Heart left ventricle (tissue), 16 donors: ENCODE results near the gene STEAP1. TPM values are rescaled to one million over a fixed set of nuclear protein-coding genes. Genes with fewer than 3 reads are reported as not detected.

Source experiments
- ATAC-seq, 4 donors: fragments of 200-7000 bp; cut with Tn5 transposase; one replicate each; pipeline ENCODE4 v1.9.1; 2020 to 2022; ENCODE audit warnings: moderate library complexity in 4 of 4, mild to moderate bottlenecking in 3 of 4, moderate number of reproducible peaks in 1 of 4
- DNase-seq, 5 donors: peaks; one replicate each; pipeline ENCODE4 v3.0.0-alpha.2; 2020
- H3K27ac ChIP-seq, 12 donors: fragments of 200-600 bp; sonication (generic) in 4 of 12; one replicate each; pipeline versions ENCODE4 v1.5.0 to v1.8.0; 2016 to 2022; ENCODE audit warnings: mild to moderate bottlenecking in 2 of 12
- H3K27me3 ChIP-seq, 9 donors: fragments of 200-600 bp; sonication (generic) in 2 of 9; one replicate each; pipeline versions ENCODE4 v1.5.1 to v1.8.0; 2016 to 2022; ENCODE audit warnings: mild to moderate bottlenecking in 3 of 9
- H3K36me3 ChIP-seq, 9 donors: fragments of 200-600 bp; sonication (generic) in 2 of 9; one replicate each; pipeline versions ENCODE4 v1.5.0 to v1.8.0; 2018 to 2022; ENCODE audit warnings: mild to moderate bottlenecking in 2 of 9
- H3K4me1 ChIP-seq, 12 donors: fragments of 200-600 bp; sonication (generic) in 4 of 12; one replicate each; pipeline versions ENCODE4 v1.5.0 to v1.8.0; 2016 to 2022; ENCODE audit warnings: mild to moderate bottlenecking in 3 of 12
- H3K4me3 ChIP-seq, 12 donors: fragments of 200-600 bp; sonication (generic) in 4 of 12; one replicate each; pipeline versions ENCODE4 v1.5.0 to v1.8.0; 2017 to 2022; ENCODE audit warnings: mild to moderate bottlenecking in 9 of 12, moderate library complexity in 4 of 12
- H3K9me3 ChIP-seq, 12 donors: fragments of 200-600 bp; sonication (generic) in 4 of 12; one replicate each; pipeline versions ENCODE4 v1.5.0 to v1.8.0; 2016 to 2022; ENCODE audit warnings: mild to moderate bottlenecking in 1 of 12
- POLR2A ChIP-seq, 2 donors: fragments of 450-650 bp; IDR thresholded peaks; one replicate each; pipeline ENCODE4 v1.6.1; 2017; ENCODE audit warnings: antibody characterized with exemption in 2 of 2, mild to moderate bottlenecking in 2 of 2, moderate library complexity in 2 of 2
- WGBS, 4 donors: extraction: QIAGEN DNeasy Blood & Tissue Kit in 2 of 4; methylation state at CpG; one replicate each; pipeline versions ENCODE4 v1.1.5 to v1.1.7; 2013 to 2018; 5-methylcytosine and 5-hydroxymethylcytosine counted together
- intact Hi-C, 10 donors: fragments of 100-400 bp; cut with DNase I; formaldehyde crosslinking; loops; one replicate each; pipeline versions ENCODE4 v1.11.1 to v1.14.2; 2022
- polyA plus RNA-seq, 2 donors: library from polyadenylated mRNA; stranded (reverse); fragments of 200-250 nt; gene quantifications; one replicate each; pipeline ENCODE4 v1.2.3, GENCODE V29; 2013
- total RNA-seq, 9 donors: library from RNA; depleted of rRNA in 2 of 9; stranded (reverse); fragments of >200 nt in 2 of 9; fragmentation: NEBNext Ultra II Directional in 3 of 9; extraction: Animal tissue kit (Norgen Biotek cat#: 25700) in 3 of 9; gene quantifications; one replicate each; pipeline versions ENCODE4 v1.1.0 to v1.2.4, GENCODE V29; 2016 to 2023
- TF ChIP-seq, protein P1 (sequence below), 12 donors: fragments of 200-600 bp; sonication (generic) in 4 of 12; IDR thresholded peaks; one replicate each; pipeline versions ENCODE4 v1.5.0 to v1.8.0; 2018 to 2022; ENCODE audit warnings: antibody characterized with exemption in 12 of 12, mild to moderate bottlenecking in 5 of 12
- donor health status: ischemic (EF 13 %, LVEDD 7.1; RV severe dilation, severe dysfunction).
- donor health status: healthy with polysubstance abuse.
- donor health status: DM: no; HTN: yes; CAD: no.
- donor health status: DM: no; HTN: no; CAD: no.
- donor health status: ischemic (EF 25% LVEDD 6.9; RV normal size, moderate dysfunction).
- donor health status: ischemic (EF 25% LVEDD 5.7; RV mildly dilated, moderate dysfunction).
- donor health status: healthy.
- donor health status: DM: yes; HTN: yes; CAD: no.
- donor health status: ischemic (EF 35%, LVEDD 5.7; RV mildly dilated, moderate dysfunction).
- donor health status: nonischemic (EF 11% LVEDD 7.7; RV severe dilation, severe dysfunction).
- donor health status: DM: yes; HTN: yes; CAD: no.
- donor health status: PGD.
- donor health status: ischemic (EF 29% LVEDD 5.4; RV normal size, mild dysfunction).
- donor health status: nonischemic (EF 23%, LVEDD 6.1; RV moderate dilation, normal function).

The STEAP1 gene
- total and polyA plus RNA-seq, 11 donors = 0.34 to 8.3 (median 0.82) TPM

DNA sequence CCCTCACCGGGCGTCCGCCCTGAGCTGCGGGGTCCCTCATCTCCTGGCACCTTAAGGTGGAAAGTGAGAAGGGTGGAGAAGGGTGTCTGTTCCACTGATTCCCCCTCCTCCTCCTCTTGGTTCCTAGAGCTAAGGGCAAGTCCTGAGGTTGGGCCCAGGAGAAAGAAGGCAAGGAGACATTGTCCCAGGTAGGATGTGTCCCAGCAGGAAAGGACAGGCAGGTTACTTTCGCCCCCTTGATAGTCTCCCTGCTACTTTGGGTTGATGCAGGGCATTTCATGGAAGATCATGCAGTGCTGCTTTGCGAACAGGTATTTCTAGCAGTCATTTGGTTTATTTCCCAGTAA, 57.9 kb downstream of the STEAP1 start:
- 9 to 16% (median 15%) methylated on average over 3 to 6 of the region's 6 CpGs for WGBS, 4 donors
- peaks cover 0 to 33% (median 0%) of the 10 kb centered on the region in 9 donors for H3K27me3 ChIP-seq
- H3K4me3 ChIP-seq = peak overlapping the region; percentile 59 to 77 (median 69)
- intact Hi-C loops = loop anchor here in 2 of 10 donors (5.0 kb wide), 2 partner anchors 35 to 60 kb away; partner anchors contain the start of genes CFAP69 (in 1 of the 2) and STEAP1 (in 1 of the 2)
- H3K9me3 ChIP-seq = no peaks in the 10 kb centered on the region
- TF ChIP-seq, protein P1, sequence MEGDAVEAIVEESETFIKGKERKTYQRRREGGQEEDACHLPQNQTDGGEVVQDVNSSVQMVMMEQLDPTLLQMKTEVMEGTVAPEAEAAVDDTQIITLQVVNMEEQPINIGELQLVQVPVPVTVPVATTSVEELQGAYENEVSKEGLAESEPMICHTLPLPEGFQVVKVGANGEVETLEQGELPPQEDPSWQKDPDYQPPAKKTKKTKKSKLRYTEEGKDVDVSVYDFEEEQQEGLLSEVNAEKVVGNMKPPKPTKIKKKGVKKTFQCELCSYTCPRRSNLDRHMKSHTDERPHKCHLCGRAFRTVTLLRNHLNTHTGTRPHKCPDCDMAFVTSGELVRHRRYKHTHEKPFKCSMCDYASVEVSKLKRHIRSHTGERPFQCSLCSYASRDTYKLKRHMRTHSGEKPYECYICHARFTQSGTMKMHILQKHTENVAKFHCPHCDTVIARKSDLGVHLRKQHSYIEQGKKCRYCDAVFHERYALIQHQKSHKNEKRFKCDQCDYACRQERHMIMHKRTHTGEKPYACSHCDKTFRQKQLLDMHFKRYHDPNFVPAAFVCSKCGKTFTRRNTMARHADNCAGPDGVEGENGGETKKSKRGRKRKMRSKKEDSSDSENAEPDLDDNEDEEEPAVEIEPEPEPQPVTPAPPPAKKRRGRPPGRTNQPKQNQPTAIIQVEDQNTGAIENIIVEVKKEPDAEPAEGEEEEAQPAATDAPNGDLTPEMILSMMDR (IDR thresholded peaks at IDR 0.05) = no peak
- no peak for TF ChIP-seq POLR2A (IDR thresholded peaks at IDR 0.05)
- H3K27ac ChIP-seq = peak overlapping the region in 11 of 12 donors; percentile 35 to 87 (median 75)
- DNase-seq (no peak), ATAC-seq (peak in 1 of 4 donors; percentile 23)
- H3K4me1 ChIP-seq = peaks cover 0 to 18% (median 5%) of the 10 kb centered on the region in 12 donors
- no peaks in the 10 kb centered on the region for H3K36me3 ChIP-seq

DNA sequence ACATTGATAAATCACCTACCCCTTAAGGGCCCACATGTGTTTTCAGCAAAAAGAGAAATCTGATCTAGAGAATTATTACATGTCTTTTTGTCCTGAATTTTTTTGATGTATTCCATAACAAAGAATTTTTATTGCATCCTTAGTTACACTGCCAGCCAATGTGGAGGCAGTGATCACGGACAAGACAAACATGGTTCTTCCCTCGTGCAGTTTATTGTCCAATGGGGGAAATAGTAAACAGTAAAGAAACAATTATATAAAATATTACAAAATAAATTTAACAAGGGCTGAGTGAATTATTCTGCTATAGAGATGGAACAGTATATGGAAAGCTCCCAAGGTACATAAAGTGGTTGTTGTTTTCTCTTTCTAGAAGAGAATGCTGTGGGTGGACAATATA, 59.3 kb downstream of the STEAP1 start:
- H3K9me3 ChIP-seq = no peaks in the 10 kb centered on the region
- TF ChIP-seq, protein P1 (IDR thresholded peaks at IDR 0.05) = no peak
- peak overlapping the region in 1 of 12 donors; percentile 77 for H3K4me3 ChIP-seq
- no peak overlapping the region for H3K27ac ChIP-seq
- peaks cover 0 to 33% (median 0%) of the 10 kb centered on the region in 9 donors for H3K27me3 ChIP-seq
- H3K4me1 ChIP-seq = peaks cover 0 to 18% (median 5%) of the 10 kb centered on the region in 12 donors
- WGBS, 4 donors = 73 to 84% (median 74%) methylated on average over 2 of the region's 2 CpGs
- no peak for DNase-seq
- no peak for ATAC-seq
- intact Hi-C loops = loop anchor here in 2 of 10 donors (5.0 kb wide), 2 partner anchors 34 to 61 kb away; partner anchors contain the start of genes CFAP69 (in 1 of the 2) and STEAP1 (in 1 of the 2)
- no peaks in the 10 kb centered on the region for H3K36me3 ChIP-seq

Other genes with a start within 250 kb of the STEAP1 start
- 10 to 100 TPM in 3 of 9 donors, 1 to 10 TPM in 6; 6.2 to 16.7 (median 9.1) TPM for gene STEAP2, start 57.3 kb downstream of the STEAP1 start, total RNA-seq
- 1 to 10 TPM; 1.4 to 4.1 TPM for gene STEAP2, start 57.3 kb downstream of the STEAP1 start, polyA plus RNA-seq
- 1 to 10 TPM; 1.3 to 4.5 (median 2.7) TPM for gene CFAP69, start 90.7 kb downstream of the STEAP1 start, total RNA-seq
- 1 to 10 TPM; 1.0 to 1.3 TPM for gene CFAP69, start 90.7 kb downstream of the STEAP1 start, polyA plus RNA-seq
- gene FAM237B, start 166.8 kb downstream of the STEAP1 start, total RNA-seq = not detected
- gene FAM237B, start 166.8 kb downstream of the STEAP1 start, polyA plus RNA-seq = not detected
- gene GTPBP10, start 192.2 kb downstream of the STEAP1 start, total RNA-seq = 10 to 100 TPM in 8 of 9 donors, 1 to 10 TPM in 1; 8.2 to 28.4 (median 20.0) TPM
- gene GTPBP10, start 192.2 kb downstream of the STEAP1 start, polyA plus RNA-seq = 10 to 100 TPM; 15.5 to 16.8 TPM
- gene CLDN12, start 249.0 kb downstream of the STEAP1 start, total RNA-seq = 10 to 100 TPM; 20.7 to 45.2 (median 32.2) TPM
- 10 to 100 TPM; 22.3 to 23.6 TPM for gene CLDN12, start 249.0 kb downstream of the STEAP1 start, polyA plus RNA-seq